SKM-1 (cell line): Measurements from ENCODE around the gene IQSEC1.

Experiments used
- DNase-seq: peaks from one replicate; lab custom pipeline; 2025; ENCODE audit not compliant: unreplicated experiment; lab: John Stamatoyannopoulos, UW

Gene IQSEC1

DNA sequence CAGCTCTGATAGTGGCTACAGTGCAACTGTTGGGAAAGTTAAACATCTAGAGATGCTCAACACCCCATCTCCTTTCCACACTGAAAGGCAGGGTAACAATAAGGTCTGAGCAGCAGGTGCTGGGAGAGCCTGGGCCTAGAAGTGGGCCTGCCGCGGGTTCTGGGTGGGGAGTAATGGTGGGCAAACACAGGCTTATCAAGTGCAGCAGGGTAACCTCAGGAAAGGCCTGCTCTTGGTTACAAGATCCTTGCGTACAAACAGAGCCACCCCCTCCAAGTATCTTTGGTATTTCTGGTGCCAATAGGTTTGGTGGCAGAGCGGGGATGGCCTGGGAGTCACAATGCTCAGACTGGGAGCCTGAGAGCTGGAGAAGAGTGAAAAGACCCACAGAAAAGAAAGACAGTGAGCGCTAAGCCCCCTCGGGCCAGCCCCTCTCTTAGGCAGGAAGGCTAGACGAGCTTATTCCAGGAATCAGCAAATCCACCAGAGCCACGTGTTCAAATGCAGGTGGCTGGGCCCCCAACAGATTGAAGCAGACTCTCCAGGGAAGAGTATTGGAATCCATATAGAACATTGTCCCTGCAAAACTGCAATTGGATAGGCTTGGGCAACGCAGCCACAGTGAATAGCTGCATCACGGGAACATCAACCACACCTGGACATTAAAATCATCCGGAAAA is 2.7 kb downstream of the IQSEC1 start:
- DNase-seq = no peak

DNA sequence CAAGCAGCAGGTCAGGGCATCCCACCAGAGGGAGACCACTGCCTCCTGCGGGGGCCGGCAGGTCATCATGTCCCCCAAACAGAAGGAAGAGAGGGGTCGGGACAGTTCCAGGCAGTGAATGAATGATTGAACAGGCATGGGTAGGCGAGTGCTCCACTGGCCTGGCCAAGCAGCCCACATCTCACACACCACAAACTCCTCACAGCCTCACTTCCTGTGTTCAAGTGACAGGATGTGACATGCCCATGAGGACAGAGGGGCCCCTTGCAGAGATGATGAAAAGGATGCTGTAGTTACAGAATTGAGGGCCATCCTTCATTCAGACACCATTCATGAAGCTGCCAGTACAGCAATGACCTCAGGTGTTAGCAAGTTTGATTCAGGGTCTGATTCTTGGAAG is 3.7 kb downstream of the IQSEC1 start:
- DNase-seq = peak; percentile 35

- DNase-seq = no peak
Measured at GRCh38 chr3:13068269-13069010, 4.8 kb downstream of the IQSEC1 start.

DNA sequence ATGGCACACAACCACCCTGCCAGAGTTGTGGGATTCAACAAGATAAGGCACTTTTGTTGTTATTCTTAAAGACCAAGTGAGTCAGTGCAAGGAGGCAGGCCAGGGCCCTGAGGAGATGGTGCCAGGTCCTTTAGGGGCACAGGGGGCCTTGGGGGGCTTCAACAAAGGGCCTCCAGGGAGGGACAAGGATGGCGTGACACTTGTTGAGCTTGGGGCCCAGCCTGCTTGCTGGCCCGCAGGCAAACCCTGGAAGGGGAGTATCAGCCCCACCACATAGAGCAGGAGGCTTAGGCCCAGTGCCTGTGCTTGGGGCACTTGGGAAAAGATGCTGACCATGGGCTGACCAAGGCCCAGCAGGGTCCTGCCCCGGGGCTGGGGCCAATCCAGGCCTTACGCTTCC is 5.5 kb downstream of the IQSEC1 start:
- no peak for DNase-seq

DNA sequence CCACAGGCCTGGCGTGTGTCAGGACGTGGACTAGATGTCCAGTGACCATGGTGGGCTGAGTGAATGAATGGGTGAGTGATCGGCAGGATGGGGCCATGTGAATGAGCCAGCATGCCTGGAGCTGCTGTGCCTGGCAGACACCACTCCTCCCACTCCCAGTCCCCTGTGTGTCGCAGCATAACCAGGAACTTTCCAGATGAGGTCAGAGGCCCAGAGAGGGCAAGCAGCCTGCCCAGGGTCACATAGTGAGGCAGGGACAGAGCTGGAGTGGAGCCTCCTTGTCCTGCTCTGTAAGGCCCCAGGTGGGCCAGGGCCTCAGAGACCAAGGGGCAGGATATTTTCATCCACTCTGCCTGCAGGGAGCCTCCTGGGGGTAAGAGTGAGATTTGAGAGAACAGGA is 6.4 kb downstream of the IQSEC1 start:
- DNase-seq = no peak

DNA sequence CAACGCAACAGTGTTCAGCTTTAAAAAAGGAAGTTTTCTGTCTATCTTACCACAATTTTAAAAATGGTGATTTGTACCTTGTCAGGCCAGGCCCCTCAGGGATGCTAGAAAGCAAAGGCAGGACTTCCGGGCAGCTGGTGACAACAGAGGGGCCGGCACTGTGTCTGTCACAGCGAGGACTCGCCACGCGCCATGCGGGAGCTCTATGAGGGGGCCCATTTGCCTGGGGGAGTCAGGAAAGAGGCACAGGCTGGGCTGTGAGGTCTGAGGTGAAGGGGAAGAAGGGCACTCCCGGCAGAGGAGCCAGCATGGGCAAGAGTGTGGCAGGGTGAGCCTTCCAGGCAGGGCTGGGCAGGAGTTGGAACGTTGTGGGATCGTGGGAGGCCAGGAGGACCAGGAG is 7.0 kb downstream of the IQSEC1 start:
- no peak for DNase-seq

DNA sequence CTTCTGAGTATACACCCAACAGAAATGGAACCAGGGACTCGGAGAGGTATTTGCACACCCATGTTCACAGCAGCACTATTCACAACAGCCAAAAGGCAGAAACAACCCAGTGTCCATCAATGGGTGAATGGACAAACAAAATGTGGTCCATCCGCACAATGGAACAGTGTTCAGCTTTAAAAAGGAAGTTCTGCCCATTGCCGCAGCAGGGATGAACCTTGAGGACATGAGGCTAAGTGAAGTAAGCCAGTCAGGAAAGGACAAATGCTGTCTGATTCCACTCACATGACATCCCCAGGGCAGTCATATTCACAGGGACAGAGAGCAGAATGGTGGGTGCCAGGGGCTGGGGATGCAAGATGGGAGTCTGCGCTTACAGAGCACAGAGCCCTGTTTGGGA is 7.5 kb downstream of the IQSEC1 start:
- DNase-seq = no peak

DNA sequence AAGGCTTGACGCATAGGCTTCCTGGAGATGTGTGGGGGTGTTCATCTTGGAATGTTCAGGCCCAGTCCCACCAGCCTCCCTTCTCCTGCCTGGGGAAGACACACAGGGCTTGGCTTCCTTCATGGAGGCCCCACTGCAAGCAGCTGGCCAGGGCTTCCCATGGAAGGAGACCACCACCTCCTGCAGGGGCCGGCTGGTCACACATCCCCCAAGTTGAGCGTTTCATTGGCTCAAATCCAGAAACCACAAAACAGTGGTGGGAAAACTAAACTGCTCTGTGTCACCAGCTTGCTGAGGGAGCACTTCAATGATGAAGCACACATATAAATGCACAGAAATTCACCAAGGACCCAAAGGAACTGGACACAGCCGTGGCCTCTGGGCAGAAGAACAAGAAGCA is 8.3 kb downstream of the IQSEC1 start:
- DNase-seq = no peak

- DNase-seq = no peak
Measured at GRCh38 chr3:13064159-13064868, 8.9 kb downstream of the IQSEC1 start.

GRCh38 chr3:13063225-13063624 is 10.0 kb downstream of the IQSEC1 start:
- DNase-seq = no peak

- DNase-seq = no peak
Measured at GRCh38 chr3:13062647-13063046, 10.6 kb downstream of the IQSEC1 start.

DNA sequence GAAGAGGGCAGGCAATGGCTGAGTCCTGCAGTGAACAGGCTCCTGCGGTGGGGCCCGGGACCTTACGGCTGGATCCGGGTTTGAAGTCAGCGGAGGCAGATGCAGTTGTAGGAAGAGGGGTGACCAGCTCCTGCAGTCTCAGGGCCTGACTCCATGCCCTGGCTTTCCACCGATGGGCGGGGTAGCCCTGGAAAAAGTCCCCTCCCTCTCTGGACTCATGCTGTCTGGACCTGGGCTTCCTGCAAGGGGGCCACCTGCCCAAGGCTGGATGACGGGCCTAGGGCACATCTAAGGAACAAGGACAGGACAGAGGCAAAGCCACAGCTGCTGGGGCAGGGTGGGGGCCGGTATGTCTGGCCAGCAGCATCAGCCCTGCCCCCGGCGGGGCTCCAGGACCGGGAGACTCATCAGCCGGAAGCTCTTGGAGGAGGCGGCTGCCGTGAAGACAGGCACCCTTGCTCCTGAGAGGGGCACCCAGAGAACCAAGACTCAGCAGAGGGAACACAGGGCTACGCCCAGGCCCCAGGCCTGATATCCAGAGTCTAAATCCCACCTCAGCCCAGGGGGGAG is 12.8 kb downstream of the IQSEC1 start:
- no peak for DNase-seq

DNA sequence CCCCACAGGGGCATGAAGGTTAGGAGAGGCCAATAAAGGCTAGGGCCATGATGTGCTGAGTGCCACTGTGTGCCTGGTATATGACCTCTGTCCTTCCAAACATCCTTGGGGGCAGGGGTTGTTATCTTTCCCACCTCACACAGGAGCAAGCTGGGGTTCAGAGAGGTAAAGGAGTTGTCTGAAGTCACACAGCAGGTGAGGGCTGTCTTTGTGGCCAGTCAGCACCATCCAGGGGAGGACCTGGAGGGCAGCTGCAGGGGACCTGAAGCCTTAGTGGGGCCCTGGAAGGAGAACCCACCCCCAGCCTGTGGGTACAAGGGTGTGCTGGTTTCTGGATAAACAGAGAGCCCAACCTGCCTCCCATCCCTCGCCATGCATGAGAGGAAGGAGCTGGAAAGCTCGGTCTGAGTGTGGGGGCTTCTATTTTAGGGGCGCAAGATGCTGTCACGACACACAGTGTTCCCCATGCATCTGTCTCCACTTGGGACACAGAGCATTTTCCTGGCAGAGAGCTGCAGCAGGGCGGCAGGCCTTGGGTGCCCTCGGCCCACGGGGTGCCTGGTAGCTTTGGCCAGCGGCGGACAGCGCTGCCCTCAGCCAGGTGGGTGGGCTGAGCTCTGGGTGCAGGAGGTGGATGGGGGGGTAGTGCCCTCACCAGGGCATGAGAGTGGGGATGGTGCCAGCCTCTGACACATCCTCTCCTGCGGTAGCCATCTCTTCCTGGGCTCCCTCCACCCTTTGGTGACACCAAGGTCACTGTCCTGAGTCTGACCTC is 14.7 kb downstream of the IQSEC1 start:
- no peak for DNase-seq

DNA sequence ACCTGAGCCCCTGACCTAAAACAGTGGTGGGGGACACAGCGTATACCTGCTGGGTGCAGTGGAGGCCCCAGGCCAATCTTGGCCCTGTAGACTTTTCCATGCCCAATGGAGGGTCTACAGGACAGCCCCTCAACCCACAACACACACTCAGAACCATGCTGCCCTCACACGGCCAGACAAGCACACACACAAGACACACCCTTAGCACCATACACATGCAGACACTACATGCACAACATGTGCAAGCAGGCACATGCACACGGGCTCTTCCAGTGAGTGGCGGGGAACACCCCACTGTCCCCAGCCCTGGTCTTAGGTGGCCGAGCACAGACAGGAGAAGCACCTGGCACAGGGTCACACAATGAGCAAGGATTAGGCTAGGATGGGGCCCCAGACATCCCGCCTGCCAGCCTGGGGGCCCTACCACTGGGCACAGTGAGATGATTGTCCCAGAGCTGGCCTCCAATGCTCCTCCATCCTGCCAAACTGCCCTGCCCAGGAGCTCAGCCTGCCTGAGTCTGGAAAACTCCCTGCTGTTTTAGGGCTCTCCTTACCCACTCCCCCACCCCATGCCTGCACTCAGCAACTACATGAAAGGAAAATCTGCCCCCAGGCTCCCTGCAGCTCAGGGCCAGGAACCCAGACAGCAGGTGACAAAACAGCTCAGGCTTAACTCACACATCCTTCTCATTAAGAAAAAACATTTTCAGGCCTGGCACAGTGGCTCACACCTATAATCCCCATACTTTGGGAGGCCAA is 15.8 kb downstream of the IQSEC1 start:
- no peak for DNase-seq

DNA sequence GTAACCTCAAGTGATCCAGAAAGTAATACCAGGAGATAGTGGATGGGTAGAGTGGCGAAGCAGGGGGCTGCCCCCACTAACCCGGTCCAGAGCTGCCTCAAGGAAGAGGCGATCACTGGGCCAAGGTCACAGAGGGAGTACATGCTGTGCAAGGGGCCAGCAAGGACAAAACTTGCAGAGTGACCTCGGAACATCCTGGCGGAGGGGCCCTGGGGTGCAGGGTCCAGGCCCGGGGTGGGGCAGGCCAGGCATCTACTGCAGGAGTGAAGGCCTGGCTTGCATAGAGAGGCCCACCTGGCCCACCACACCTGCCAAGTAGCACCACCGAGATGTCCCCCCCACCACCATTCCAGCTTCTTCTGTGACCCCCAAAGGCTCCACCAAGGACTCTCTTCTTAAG is 17.6 kb downstream of the IQSEC1 start:
- DNase-seq = no peak

DNA sequence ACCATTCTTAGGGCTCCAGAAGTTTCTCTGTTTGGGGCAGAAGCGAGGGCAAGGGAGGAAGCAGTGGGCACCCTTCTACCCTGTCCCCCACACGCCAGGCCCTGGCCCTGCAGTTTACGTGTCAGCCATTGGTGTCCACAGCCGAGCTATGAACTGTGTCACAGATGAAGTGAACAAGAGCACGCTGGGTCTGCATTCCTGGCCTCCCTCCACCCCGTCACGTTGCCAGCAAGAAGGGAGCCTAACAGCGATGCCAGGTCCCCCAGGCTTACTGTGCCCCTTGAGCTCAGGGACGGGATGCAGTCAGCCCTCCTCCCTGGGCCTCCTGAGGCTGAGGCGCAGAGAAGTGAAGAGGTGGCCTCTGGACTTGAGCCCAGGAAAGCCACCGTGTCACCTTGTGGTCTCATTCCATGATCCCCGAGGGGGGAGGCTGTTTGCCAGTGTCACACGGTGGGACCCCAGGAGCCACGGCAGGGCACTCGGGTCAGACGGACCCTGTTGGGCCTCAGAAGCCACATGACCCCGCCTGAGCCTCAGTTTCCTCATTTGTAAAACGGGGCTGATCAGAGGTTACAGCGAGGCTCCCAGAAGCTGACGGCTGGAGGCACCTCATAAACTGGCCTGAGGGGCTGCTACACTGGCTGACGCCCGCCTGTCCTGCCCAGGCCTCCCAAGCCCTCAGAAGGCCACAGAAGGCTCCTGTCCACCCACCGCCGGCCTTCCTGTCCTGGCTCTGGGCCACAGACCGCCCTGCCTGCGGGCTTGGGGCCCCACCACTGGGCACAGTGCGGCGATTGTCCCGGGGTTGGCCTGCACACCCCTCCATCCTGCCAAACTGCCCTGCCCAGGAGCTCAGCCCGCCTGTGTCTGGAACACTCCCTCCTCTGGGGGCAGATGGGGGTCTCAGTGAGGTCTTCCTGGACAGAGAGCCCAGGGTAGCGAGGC is 18.6 kb downstream of the IQSEC1 start:
- no peak for DNase-seq

DNA sequence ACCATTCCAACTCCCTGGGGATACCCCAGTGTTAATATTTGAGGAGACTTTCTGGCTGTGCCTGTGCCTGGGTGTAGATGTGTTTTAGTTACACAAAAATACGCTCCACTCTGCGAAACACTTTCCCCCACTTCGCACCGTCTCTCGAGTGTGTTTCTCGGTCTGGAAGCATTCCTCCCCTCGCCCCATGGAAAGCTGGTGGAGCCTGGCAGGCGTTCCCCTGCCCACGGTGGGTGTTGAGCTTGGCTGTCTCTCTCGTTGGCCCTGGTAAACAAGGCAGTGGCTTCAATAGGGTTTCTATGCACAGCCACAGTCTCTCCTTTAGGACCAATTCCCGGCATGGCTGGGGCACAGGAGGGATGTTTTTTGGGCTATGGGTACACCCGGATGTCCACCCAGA is 19.3 kb downstream of the IQSEC1 start:
- no peak for DNase-seq

GRCh38 chr3:13053420-13053819 is 19.8 kb downstream of the IQSEC1 start:
- DNase-seq = no peak

DNA sequence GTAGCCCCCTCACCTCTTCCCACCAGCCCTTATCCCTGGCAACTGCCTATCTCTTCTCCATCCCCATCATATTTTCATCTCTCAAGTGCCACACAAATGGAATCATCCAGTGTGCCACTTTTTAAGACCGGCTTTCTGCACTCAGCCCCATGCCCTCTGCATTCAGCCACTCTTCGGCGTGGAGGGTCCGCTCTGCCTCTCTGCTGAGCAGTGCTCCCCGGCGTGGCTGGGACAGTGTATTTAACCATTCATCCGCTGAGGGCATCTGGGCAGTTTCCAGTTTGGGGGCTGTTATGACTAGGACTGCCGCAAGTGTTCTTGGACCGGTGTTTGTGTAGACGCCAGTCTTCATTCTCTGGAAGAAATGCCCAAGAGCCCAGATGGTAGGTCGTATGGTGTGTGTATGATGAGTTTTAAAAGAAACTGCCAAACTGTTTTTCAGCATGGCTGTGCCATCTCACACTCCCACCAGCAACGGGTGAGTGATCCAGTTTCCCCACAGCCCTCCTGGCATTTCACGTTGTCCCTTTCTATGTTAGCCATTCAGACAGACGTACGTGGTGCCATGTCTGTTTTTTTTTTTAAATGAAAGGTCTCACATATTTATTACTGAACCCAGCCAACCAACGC is 20.9 kb downstream of the IQSEC1 start:
- no peak for DNase-seq
